DOHH2 (cell line): Measurements from ENCODE around the gene SH2D6.

Experiments
- H3F3A ChIP-seq: fragments of 200-600 bp; sonication (generic), shearing (Covaris generic); 2 replicates; pipeline ENCODE4 v1.6.0; 2016; ENCODE audit warnings: antibody characterized with exemption, mild to moderate bottlenecking; ENCODE audit not compliant: control insufficient read depth, insufficient read depth
- H3K27ac ChIP-seq: fragments of 200-600 bp; sonication (generic); 2 replicates; pipeline ENCODE4 v1.5.1; 2014; ENCODE audit warnings: low read depth, mild to moderate bottlenecking, low read length, moderate library complexity
- H3K27me3 ChIP-seq: fragments of 200-600 bp; sonication (generic); 2 replicates; pipeline ENCODE4 v1.6.1; 2014; ENCODE audit warnings: mild to moderate bottlenecking, low read length, mixed read lengths; ENCODE audit not compliant: control insufficient read depth
- H3K36me3 ChIP-seq: fragments of 200-600 bp; sonication (generic); 2 replicates; pipeline ENCODE4 v1.6.1; 2014; ENCODE audit warnings: mild to moderate bottlenecking, low read length, moderate library complexity, mixed read lengths; ENCODE audit not compliant: control insufficient read depth
- H3K4me1 ChIP-seq: fragments of 200-600 bp; sonication (generic); 2 replicates; pipeline ENCODE4 v1.6.1; 2014; ENCODE audit warnings: mild to moderate bottlenecking, low read length, mixed read lengths; ENCODE audit not compliant: control insufficient read depth
- H3K4me2 ChIP-seq: fragments of 200-600 bp; sonication (generic); 2 replicates; pipeline ENCODE4 v1.6.0; 2014; ENCODE audit warnings: mild to moderate bottlenecking, low read length, moderate library complexity
- H3K4me3 ChIP-seq: fragments of 200-600 bp; sonication (generic); 2 replicates; pipeline ENCODE4 v1.5.1; 2014; ENCODE audit warnings: mild to moderate bottlenecking, low read length, mixed read lengths
- H3K79me2 ChIP-seq: fragments of 200-600 bp; sonication (generic); 2 replicates; pipeline ENCODE4 v1.6.1; 2014; ENCODE audit warnings: mild to moderate bottlenecking, low read length, mixed read lengths; ENCODE audit not compliant: control insufficient read depth
- H3K9me2 ChIP-seq: fragments of 200-600 bp; sonication (generic); replicated peaks from 2 replicates; pipeline ENCODE4 v1.6.1; 2014; ENCODE audit warnings: mild to moderate bottlenecking, low read length, mixed read lengths; ENCODE audit not compliant: control insufficient read depth
- H3K9me3 ChIP-seq: fragments of 200-600 bp; sonication (generic); 2 replicates; pipeline ENCODE4 v1.6.1; 2014; ENCODE audit warnings: antibody characterized with exemption, low read length, mixed read lengths; ENCODE audit not compliant: control insufficient read depth, insufficient read depth
- H4K20me1 ChIP-seq: fragments of 200-600 bp; sonication (generic); 2 replicates; pipeline ENCODE4 v1.6.0; 2014; ENCODE audit warnings: low read depth, mild to moderate bottlenecking, antibody characterized with exemption, low read length, moderate library complexity; ENCODE audit not compliant: control insufficient read depth, insufficient read depth
- EZH2phosphoT487 ChIP-seq: fragments of 200-600 bp; sonication (generic); IDR thresholded peaks from 2 replicates; pipeline ENCODE4 v1.6.1; 2017; ENCODE audit warnings: borderline replicate concordance, mild to moderate bottlenecking, antibody characterized with exemption, low read length, moderate library complexity, mixed read lengths
- TF ChIP-seq, protein P1 (sequence below): fragments of 200-600 bp; sonication (generic); IDR thresholded peaks from one replicate; pipeline ENCODE4 v1.5.1; 2014; ENCODE audit warnings: antibody characterized with exemption, mild to moderate bottlenecking, low read depth, low read length; ENCODE audit not compliant: poor library complexity, severe bottlenecking

Gene SH2D6

DNA sequence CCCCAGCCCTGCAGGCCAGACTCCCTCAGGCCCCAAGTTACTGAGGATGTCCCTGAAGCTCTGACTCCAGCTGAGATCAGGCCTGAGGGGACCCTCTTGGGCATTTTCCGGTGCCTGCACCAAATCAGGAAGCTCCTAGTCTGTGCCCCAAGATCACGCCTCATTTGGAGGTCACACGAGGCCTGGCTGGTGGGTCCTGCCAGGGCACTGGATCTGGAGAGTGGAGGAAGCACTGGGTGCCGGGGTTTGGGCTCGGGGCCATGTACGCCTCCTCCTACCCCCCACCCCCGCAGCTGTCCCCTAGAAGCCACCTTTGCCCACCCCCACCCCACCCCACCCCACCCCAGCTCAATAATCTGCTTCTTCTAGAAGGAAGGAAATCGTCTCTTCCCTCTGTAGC lies 16.2 kb downstream of the SH2D6 start:
- Histone ChIP-seq H3K4me1 (peaks cover 23% of the 10 kb centered on the region), H3K79me2 (no peaks in the 10 kb centered on the region), H3K9me3 (no peaks in the 10 kb centered on the region), H3K27ac (no peak overlapping the region), H3F3A (no peaks in the 10 kb centered on the region), H3K4me3 (no peak overlapping the region), H4K20me1 (no peaks in the 10 kb centered on the region), H3K4me2 (no peak overlapping the region), H3K36me3 (no peaks in the 10 kb centered on the region), H3K27me3 (no peaks in the 10 kb centered on the region), H3K9me2 (no peaks in the 10 kb centered on the region)
- no peak for TF ChIP-seq EZH2phosphoT487
- TF ChIP-seq, protein P1, sequence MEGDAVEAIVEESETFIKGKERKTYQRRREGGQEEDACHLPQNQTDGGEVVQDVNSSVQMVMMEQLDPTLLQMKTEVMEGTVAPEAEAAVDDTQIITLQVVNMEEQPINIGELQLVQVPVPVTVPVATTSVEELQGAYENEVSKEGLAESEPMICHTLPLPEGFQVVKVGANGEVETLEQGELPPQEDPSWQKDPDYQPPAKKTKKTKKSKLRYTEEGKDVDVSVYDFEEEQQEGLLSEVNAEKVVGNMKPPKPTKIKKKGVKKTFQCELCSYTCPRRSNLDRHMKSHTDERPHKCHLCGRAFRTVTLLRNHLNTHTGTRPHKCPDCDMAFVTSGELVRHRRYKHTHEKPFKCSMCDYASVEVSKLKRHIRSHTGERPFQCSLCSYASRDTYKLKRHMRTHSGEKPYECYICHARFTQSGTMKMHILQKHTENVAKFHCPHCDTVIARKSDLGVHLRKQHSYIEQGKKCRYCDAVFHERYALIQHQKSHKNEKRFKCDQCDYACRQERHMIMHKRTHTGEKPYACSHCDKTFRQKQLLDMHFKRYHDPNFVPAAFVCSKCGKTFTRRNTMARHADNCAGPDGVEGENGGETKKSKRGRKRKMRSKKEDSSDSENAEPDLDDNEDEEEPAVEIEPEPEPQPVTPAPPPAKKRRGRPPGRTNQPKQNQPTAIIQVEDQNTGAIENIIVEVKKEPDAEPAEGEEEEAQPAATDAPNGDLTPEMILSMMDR, result no peak

DNA sequence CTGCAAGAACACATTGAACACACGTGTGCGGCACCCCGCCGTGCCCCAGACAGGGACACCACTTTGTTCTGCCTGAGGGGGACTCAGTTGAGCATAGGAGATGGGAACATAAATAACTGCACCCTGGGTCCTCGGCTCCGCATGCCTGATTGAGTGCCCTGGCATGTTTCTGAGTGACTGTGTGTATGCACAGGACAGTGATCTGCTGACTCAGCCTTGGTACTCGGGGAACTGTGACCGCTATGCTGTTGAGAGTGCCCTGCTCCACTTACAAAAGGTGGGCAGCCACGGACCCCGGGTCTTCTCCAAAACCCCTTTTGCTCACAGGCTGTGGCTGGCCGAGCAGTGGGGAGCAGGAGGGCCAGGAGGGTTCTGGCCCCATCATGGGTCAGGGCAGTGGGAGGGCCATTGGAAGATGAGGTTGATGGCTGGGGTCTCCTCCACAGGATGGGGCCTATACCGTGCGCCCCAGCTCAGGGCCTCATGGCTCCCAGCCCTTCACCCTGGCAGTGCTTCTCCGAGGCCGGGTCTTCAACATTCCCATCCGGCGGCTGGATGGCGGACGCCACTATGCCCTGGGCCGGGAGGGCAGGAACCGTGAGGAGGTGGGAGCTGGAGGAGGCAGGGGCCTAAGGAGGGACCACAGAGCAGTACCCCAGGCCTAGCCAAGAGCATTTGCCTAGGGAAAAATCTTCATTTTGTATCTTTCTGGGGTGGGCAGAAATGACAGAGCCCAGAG lies 16.9 kb downstream of the SH2D6 start:
- Histone ChIP-seq H3K27me3 (no peaks in the 10 kb centered on the region), H3K4me2 (no peak overlapping the region), H3K4me3 (no peak overlapping the region), H3K79me2 (no peaks in the 10 kb centered on the region), H3K27ac (no peak overlapping the region), H3K9me3 (no peaks in the 10 kb centered on the region), H3K36me3 (no peaks in the 10 kb centered on the region), H3K9me2 (no peaks in the 10 kb centered on the region), H3F3A (no peaks in the 10 kb centered on the region), H3K4me1 (peaks cover 23% of the 10 kb centered on the region), H4K20me1 (no peaks in the 10 kb centered on the region)
- TF ChIP-seq, protein P1, result no peak
- TF ChIP-seq EZH2phosphoT487, result no peak

DNA sequence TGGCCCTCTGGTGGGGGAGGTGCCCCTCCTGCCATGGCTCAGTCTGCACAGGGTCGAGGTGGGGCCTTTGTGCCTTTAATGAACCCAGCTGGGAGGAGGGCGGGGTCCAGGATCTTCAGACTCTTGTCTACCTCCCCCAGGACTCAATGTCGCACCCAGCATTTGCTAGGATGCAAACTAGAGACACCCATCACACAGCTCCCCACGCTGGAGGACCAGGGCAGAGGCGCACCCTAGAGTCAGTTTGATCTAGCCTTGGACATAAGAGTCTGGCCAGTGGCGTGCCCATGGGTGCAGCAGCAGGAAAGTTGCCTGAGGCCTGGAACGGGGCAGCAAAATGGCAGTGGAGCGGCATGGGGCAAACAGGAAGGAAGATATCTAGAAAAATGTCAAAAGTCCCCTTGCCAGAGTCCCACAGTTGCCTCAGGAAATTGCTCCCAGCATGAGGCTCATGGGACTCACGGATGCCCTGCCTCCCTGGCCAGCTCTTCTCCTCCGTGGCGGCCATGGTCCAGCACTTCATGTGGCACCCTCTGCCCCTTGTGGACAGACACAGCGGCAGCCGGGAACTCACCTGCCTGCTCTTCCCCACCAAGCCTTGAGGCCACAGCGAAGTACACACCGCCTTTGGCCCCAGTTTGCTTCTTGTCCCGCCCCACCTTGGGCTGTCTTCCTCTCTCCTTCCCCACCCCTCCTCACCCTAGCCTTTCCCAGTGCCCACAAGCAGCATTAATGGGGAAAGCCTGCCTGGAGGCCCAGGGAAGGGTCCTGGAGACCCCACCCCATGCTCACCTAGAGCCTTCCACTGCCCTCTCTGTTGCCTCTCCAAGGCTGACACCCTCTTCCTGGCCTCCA lies 17.7 kb downstream of the SH2D6 start:
- Histone ChIP-seq H3K27ac (no peak overlapping the region), H3K4me2 (no peak overlapping the region), H3K4me1 (peaks cover 19% of the 10 kb centered on the region)

More for the DNA sequence above, 17.7 kb downstream of the SH2D6 start:
- Histone ChIP-seq H3K27me3 (no peaks in the 10 kb centered on the region; the same call in 1 of the 2 replicates), H3K9me2 (no peaks in the 10 kb centered on the region), H3K79me2 (no peaks in the 10 kb centered on the region), H4K20me1 (no peaks in the 10 kb centered on the region), H3K4me3 (no peak overlapping the region), H3F3A (no peaks in the 10 kb centered on the region), H3K36me3 (no peaks in the 10 kb centered on the region), H3K9me3 (no peaks in the 10 kb centered on the region)
- TF ChIP-seq, protein P1, result peak; percentile 15
- no peak for TF ChIP-seq EZH2phosphoT487
